Astrocyte of the spinal cord (primary cell): ENCODE results near the gene XXYLT1.

Source experiments
- DNase-seq: peaks from one replicate; pipeline ENCODE4 v3.0.0; 2011; ENCODE audit warnings: low read depth, low spot score
- H3K4me3 ChIP-seq: 2 replicates; pipeline ENCODE4 v1.5.1; 2011; ENCODE audit warnings: low read depth, mild to moderate bottlenecking, low read length, moderate library complexity
- in situ Hi-C: cut with HindIII; loops from 2 replicates; pipeline ENCODE4 v1.10.0; 2017; ENCODE audit warnings: low sequenced_read_pairs
- TF ChIP-seq, protein P1 (sequence below): IDR thresholded peaks from 2 replicates; pipeline ENCODE4 v1.5.1; 2012; ENCODE audit warnings: low read depth, mild to moderate bottlenecking, low read length, inconsistent platforms

Gene XXYLT1

DNA sequence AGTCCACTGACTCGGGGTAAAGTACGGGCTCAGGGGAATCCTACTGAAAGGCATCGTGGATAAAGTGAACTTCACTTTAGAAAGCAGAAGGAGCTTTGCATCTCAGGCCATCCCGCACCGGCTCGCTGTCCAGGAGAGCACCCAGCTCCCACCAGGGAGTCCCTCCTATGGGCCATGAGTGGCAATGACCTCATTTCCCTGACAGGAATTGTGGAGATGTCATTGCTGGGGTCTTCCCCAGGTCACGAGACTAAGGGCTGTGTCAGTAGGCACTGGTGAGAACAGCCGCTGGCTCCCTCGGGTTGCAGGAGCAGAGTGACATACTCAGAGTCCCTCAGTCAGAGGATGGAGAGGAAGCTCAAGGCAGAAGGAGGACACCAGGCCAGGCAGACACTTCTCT is 97.3 kb downstream of the XXYLT1 start:
- DNase-seq, result peak; percentile 19
- TF ChIP-seq, protein P1, sequence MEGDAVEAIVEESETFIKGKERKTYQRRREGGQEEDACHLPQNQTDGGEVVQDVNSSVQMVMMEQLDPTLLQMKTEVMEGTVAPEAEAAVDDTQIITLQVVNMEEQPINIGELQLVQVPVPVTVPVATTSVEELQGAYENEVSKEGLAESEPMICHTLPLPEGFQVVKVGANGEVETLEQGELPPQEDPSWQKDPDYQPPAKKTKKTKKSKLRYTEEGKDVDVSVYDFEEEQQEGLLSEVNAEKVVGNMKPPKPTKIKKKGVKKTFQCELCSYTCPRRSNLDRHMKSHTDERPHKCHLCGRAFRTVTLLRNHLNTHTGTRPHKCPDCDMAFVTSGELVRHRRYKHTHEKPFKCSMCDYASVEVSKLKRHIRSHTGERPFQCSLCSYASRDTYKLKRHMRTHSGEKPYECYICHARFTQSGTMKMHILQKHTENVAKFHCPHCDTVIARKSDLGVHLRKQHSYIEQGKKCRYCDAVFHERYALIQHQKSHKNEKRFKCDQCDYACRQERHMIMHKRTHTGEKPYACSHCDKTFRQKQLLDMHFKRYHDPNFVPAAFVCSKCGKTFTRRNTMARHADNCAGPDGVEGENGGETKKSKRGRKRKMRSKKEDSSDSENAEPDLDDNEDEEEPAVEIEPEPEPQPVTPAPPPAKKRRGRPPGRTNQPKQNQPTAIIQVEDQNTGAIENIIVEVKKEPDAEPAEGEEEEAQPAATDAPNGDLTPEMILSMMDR, result no peak
- in situ Hi-C loops, result no loop called here

DNA sequence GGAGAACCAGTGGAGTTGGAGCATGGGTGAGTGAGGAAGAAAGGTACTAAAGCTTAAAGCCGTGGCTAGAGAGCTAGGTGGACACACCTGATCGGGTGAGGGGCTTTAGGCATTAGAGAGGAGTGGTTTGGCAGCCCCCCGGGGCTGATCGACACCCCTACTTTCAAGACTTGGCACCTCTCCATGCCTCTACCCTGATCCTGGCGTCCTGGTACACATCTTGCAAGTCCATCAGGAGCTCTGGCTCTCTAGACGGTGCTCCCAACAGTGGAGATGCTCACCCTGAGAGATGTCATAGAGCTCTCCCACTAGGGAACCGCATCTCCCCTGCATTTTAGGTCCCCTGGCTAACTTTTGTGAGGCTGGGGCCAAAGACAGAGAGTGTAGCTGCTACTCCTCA is 98.1 kb downstream of the XXYLT1 start:
- DNase-seq, result no peak
- TF ChIP-seq, protein P1, result no peak
- in situ Hi-C loops, result no loop called here
- no peak overlapping the region for H3K4me3 ChIP-seq

More for the DNA sequence above, 97.3 kb downstream of the XXYLT1 start:
- H3K4me3 ChIP-seq, result no peak overlapping the region

DNA sequence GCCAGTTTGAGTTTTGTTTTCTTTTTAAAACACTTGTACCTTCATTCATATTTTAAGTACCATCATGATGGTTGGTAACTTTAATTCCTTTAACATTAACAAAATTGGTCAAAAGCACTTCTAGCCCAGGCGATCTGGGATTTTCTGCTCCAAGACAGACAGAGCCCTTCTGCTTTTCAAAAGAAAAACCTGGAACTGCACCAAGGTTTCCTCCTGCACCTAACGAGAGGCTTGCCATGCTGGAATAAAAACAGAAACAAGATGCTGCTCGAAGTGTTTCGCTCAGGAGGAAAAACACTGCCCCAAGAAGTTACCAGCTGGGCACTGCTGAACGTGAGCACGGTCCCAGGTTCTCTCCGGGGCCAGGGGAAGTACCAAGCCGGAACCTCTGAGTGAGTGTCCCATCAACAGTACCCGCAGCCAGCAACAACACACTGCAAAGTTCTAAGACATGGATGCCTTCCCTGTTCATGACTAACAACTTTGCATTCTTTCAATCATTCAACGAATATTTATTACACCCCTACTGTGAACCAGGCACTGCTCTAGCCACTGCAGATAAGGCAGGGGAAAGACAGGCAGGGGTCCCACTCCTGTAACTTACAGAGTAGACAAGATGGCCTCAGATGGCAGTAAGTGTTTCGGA is 98.8 kb downstream of the XXYLT1 start:
- in situ Hi-C loops, result no loop called here
- no peak overlapping the region for H3K4me3 ChIP-seq
- peak; percentile 62 for DNase-seq
- TF ChIP-seq, protein P1, result no peak

DNA sequence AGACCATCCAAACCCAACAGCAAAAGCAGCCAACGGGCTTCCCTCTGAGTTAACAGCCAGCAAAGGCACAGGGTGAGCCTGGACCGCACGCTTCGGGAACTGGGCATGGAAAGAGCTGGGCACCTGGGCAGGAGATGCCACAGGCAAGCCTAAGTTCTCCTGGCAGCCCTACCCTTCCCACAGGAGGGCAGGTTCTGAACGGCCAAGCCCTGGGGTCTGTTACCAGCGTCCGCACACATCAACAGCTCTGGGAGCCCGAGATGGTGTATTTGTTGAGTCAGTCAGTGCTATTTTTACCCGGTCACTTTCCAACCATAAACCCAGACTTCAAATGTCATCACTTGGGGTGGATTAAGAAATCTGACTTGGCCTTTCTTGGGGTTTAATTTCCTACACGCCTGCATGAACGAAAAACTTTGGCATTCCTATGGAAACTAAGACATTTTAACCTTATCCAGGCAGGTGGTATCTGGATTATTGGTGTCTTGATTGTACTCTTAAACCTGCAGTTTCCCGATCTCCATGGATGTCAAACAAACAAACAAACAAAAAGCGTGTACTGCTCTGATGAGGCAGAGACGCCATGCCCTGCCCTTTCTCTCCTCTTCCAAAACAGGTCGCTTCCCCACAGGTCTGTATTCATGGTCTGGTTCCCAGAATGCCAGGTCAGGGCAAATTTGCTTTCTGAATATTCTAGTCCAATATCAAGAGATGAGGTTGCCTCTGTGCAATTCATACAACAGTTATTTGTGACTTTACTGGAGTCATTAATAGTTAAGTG is 99.7 kb downstream of the XXYLT1 start:
- in situ Hi-C loops, result no loop called here
- H3K4me3 ChIP-seq, result no peak overlapping the region
- TF ChIP-seq, protein P1, result no peak
- DNase-seq, result no peak

DNA sequence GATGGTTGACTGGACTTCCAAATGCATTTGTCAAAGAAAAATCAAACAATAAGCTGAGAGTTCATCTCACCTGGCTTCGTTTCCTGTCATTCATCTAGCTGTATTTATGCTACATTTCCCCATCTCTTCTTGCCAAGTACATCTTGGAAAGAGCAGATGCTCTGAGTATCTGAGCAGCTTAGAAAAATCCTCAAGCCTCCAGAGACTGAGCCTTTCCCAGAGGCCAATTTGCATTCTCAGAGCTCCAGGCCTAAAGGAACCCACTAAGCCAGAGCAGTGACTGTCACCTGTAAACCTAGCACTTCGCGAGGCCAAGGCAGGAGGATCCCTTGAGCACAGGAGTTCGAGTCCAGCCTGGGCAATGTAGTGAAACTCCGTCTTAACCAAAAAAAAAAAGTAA is 100.5 kb downstream of the XXYLT1 start:
- TF ChIP-seq, protein P1, result no peak
- no peak for DNase-seq
- in situ Hi-C loops, result no loop called here
- H3K4me3 ChIP-seq, result no peak overlapping the region

DNA sequence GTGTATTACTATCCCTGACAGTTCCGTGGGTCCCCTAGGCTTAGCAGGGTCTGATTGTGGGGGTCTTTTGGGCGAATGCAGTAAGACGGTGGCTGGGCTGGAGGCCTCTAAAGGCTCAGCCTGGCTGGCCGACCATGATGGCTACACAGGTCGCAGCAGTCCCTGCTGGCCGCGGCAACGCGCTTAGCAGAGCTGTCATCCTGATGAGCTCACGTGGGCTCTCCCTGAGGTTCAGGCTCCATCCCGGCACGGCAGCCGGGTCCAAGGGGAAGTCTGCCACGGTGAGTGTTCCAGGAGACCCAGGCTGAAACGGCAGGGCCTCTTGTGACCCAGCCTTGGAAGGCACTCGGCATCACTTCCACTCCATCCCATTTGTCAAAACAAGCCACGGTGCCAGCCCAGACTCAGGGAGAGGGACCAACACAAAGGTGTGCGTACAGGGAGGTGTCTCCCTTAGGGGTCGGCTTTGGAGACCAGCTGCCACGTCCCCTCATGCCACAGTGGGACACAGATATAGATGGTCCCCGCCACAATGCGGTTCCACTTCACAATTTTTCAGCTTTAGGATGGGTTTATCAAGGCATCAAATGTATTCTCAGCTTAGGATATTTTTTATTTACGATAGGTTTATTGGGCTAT is 101.8 kb downstream of the XXYLT1 start:
- H3K4me3 ChIP-seq, result no peak overlapping the region
- in situ Hi-C loops, result no loop called here
- TF ChIP-seq, protein P1, result no peak
- DNase-seq, result no peak
